ENCODE measurements around the gene STAT3.
"Not testable (repeated sequence)": the region's sequence is repeated elsewhere in the genome, so short reads cannot be mapped to it uniquely, and the experiment has no call there.

The STAT3 gene

GRCh38 chr17:42274812-42275526 lies 113.3 kb downstream of the STAT3 start:
- no peak for DNase-seq

GRCh38 chr17:42274253-42274542 lies 114.0 kb downstream of the STAT3 start:
- no peak for DNase-seq

GRCh38 chr17:42273474-42274252 lies 114.6 kb downstream of the STAT3 start:
- DNase-seq, result no peak

- no peak for DNase-seq
Measured at GRCh38 chr17:42272162-42272907, 115.9 kb downstream of the STAT3 start.

- no peak for DNase-seq
Measured at GRCh38 chr17:42271779-42272035, 116.5 kb downstream of the STAT3 start.

- DNase-seq, result no peak
Measured at GRCh38 chr17:42271006-42271778, 117.0 kb downstream of the STAT3 start.

GRCh38 chr17:42270596-42270995 lies 117.6 kb downstream of the STAT3 start:
- no peak for DNase-seq

- no peak for DNase-seq
Measured at GRCh38 chr17:42270170-42270535, 118.1 kb downstream of the STAT3 start.

GRCh38 chr17:42268236-42268635 lies 120.0 kb downstream of the STAT3 start:
- DNase-seq, result no peak

- DNase-seq, result no peak
Measured at GRCh38 chr17:42266918-42267766, 121.1 kb downstream of the STAT3 start.

- DNase-seq, result no peak
Measured at GRCh38 chr17:42266462-42266861, 121.8 kb downstream of the STAT3 start.

GRCh38 chr17:42264366-42264765 lies 123.9 kb downstream of the STAT3 start:
- not testable (repeated sequence) for DNase-seq
